GM18519 (cell line): ENCODE results near the gene MTHFSD.

Source experiments
- ATAC-seq: cut with Tn5 transposase; IDR thresholded peaks from one replicate; pipeline ENCODE4 v1.9.1; 2021; ENCODE audit warnings: mild to moderate bottlenecking, moderate library complexity; ENCODE audit not compliant: unreplicated experiment, low FRiP score

Gene MTHFSD

GRCh38 chr16:86505185-86505898 is 49.7 kb downstream of the MTHFSD start:
- no peak for ATAC-seq

- ATAC-seq: no peak
These were observed 50.5 kb downstream of the MTHFSD start for GRCh38 chr16:86504315-86505184.

- no peak for ATAC-seq
These were observed 51.2 kb downstream of the MTHFSD start for GRCh38 chr16:86503830-86504229.

- no peak for ATAC-seq
These were observed 51.9 kb downstream of the MTHFSD start for GRCh38 chr16:86502856-86503748.

GRCh38 chr16:86501989-86502855 is 52.8 kb downstream of the MTHFSD start:
- no peak for ATAC-seq

- no peak for ATAC-seq
These were observed 54.1 kb downstream of the MTHFSD start for GRCh38 chr16:86500708-86501510.

- ATAC-seq: no peak
These were observed 54.9 kb downstream of the MTHFSD start for GRCh38 chr16:86499889-86500707.

GRCh38 chr16:86499440-86499786 is 55.6 kb downstream of the MTHFSD start:
- ATAC-seq: no peak

- ATAC-seq: no peak
These were observed 56.2 kb downstream of the MTHFSD start for GRCh38 chr16:86498671-86499439.

- no peak for ATAC-seq
These were observed 56.8 kb downstream of the MTHFSD start for GRCh38 chr16:86498155-86498670.

GRCh38 chr16:86497551-86498021 is 57.4 kb downstream of the MTHFSD start:
- ATAC-seq: no peak

- no peak for ATAC-seq
These were observed 58.0 kb downstream of the MTHFSD start for GRCh38 chr16:86496929-86497461.

GRCh38 chr16:86496262-86496928 is 58.6 kb downstream of the MTHFSD start:
- ATAC-seq: no peak

GRCh38 chr16:86495756-86496261 is 59.2 kb downstream of the MTHFSD start:
- ATAC-seq: no peak

GRCh38 chr16:86495357-86495701 is 59.7 kb downstream of the MTHFSD start:
- no peak for ATAC-seq
